C4-2B (cell line): ENCODE measurements around the gene OR2T11.
"Not testable (repeated sequence)": the region's sequence is repeated elsewhere in the genome, so short reads cannot be mapped to it uniquely, and the experiment has no call there.

Experiments used
- ZFX ChIP-seq: fragments of 450-650 bp; IDR thresholded peaks from 2 replicates; pipeline ENCODE4 v1.6.1; 2017
- TF ChIP-seq, protein P1 (sequence below): fragments of 450-650 bp; conservative IDR thresholded peaks from 2 replicates; pipeline ENCODE4 v1.5.1; 2017; ENCODE audit warnings: mild to moderate bottlenecking

DNA sequence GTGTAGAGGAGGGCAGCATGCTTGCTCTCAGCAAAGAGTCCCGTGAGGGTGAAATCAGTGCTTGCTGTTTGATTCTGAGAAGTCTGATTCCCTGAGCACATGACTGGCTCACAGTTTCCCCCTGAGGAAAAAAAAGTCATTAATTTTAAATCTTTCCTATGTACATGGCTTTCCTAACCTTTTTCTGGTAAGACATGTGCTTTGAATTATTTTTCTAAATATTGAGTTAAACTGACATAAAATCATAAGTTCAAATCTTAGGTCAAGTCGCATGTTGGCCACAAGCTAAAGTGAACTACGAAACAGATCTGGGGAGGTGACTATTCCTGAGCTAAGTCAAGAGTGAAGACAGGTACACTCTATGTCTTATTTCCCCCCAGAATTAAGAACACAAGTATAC, 60.2 kb downstream of the OR2T11 start, which contains the start of gene OR2T34:
- TF ChIP-seq, protein P1, sequence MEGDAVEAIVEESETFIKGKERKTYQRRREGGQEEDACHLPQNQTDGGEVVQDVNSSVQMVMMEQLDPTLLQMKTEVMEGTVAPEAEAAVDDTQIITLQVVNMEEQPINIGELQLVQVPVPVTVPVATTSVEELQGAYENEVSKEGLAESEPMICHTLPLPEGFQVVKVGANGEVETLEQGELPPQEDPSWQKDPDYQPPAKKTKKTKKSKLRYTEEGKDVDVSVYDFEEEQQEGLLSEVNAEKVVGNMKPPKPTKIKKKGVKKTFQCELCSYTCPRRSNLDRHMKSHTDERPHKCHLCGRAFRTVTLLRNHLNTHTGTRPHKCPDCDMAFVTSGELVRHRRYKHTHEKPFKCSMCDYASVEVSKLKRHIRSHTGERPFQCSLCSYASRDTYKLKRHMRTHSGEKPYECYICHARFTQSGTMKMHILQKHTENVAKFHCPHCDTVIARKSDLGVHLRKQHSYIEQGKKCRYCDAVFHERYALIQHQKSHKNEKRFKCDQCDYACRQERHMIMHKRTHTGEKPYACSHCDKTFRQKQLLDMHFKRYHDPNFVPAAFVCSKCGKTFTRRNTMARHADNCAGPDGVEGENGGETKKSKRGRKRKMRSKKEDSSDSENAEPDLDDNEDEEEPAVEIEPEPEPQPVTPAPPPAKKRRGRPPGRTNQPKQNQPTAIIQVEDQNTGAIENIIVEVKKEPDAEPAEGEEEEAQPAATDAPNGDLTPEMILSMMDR = not testable (repeated sequence)
- TF ChIP-seq ZFX = not testable (repeated sequence)
